GM12865 (cell line): ENCODE measurements around the gene RPS6KL1.

ENCODE experiments used
- DNase-seq: peaks from one replicate; pipeline ENCODE4 v3.0.0; 2010; ENCODE audit warnings: low read depth
- H3K4me3 ChIP-seq: 2 replicates; pipeline ENCODE4 v1.5.1; 2011; ENCODE audit warnings: mild to moderate bottlenecking, low read depth, low read length, control low read depth
- CTCF ChIP-seq: IDR thresholded peaks from 2 replicates; pipeline ENCODE4 v1.5.1; 2011; ENCODE audit warnings: low read length, control low read depth, low read depth, inconsistent platforms; ENCODE audit not compliant: insufficient read depth; ENCODE audit errors: missing control alignments

The RPS6KL1 gene

GRCh38 chr14:74924061-74924460 lies 1.0 kb upstream of the RPS6KL1 start:
- TF ChIP-seq CTCF, result no peak
- no peak for DNase-seq
- no peak overlapping the region for H3K4me3 ChIP-seq

GRCh38 chr14:74921987-74922751 lies 891 bp downstream of the RPS6KL1 start:
- H3K4me3 ChIP-seq, result no peak overlapping the region
- DNase-seq, result no peak
- no peak for TF ChIP-seq CTCF

GRCh38 chr14:74921053-74921620 lies 1.9 kb downstream of the RPS6KL1 start:
- DNase-seq, result no peak
- H3K4me3 ChIP-seq, result no peak overlapping the region
- no peak for TF ChIP-seq CTCF

- TF ChIP-seq CTCF, result no peak
- DNase-seq, result no peak
These were observed 2.8 kb downstream of the RPS6KL1 start for GRCh38 chr14:74920281-74920680.

GRCh38 chr14:74919421-74920165 lies 3.5 kb downstream of the RPS6KL1 start:
- TF ChIP-seq CTCF, result no peak
- H3K4me3 ChIP-seq, result no peak overlapping the region
- no peak for DNase-seq

More at GRCh38 chr14:74920281-74920680, 2.8 kb downstream of the RPS6KL1 start:
- no peak overlapping the region for H3K4me3 ChIP-seq

- no peak for DNase-seq
- no peak for TF ChIP-seq CTCF
- no peak overlapping the region for H3K4me3 ChIP-seq
These were observed 4.7 kb downstream of the RPS6KL1 start for GRCh38 chr14:74918380-74918779.

- DNase-seq, result no peak
- no peak overlapping the region for H3K4me3 ChIP-seq
- no peak for TF ChIP-seq CTCF
These were observed 5.4 kb downstream of the RPS6KL1 start for GRCh38 chr14:74917646-74918081.
